ENCODE data around the gene WWC2. TPM values are rescaled to one million over a fixed set of nuclear protein-coding genes. Genes with fewer than 3 reads are reported as not detected.

WWC2 gene
- total RNA-seq, 4 donors from 2014 or later: 6.6 to 79.7 (median 9.4) TPM

DNA sequence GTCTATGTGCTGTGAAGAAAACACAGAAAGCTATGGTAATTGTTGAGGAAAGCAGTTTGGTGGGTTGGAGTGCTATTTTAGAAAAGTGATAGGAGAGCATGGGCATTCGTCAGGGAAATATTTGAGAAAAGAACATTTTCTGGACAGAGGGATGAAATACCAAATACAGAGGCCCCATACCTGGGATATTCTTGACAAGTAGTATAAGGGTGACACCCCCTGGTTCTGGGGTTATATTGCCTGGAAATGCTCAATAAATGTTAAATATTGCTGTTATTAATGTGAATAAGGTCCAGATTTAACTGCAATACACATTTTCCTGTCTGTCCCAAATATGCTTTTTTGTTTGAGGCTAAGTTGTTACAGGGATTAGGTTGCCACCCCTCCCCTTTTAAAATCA is 42.9 kb downstream of the WWC2 start:
- no peaks in the 10 kb centered on the region for H3K27me3 ChIP-seq
- TF ChIP-seq POLR2AphosphoS5 (IDR thresholded peaks at IDR 0.05) (no peak), CTCF (IDR thresholded peaks at IDR 0.05) (no peak), POLR2A (IDR thresholded peaks at IDR 0.05) (no peak), EP300 (IDR thresholded peaks at IDR 0.05; ENCODE audit: low read depth) (no peak)
- H3K27ac ChIP-seq: no peak overlapping the region
- H3K4me1 ChIP-seq: peaks cover 0 to 21% (median 5%) of the 10 kb centered on the region in 4 donors
- no peaks in the 10 kb centered on the region for H3K36me3 ChIP-seq
- intact Hi-C loops (cut with DNase I; ENCODE audit: low total_unique reads): no loop called here
- in situ Hi-C loops (cut with MboI; ENCODE audit: low pct_ligation_motif_present in 1 of 4, low pct_unique_long_range_greater_than_20kb in 1 of 4, low sequenced_read_pairs in 3 of 4): no loop called here
- DNase-seq: no peak
- H3K4me3 ChIP-seq: no peak overlapping the region
- 91 to 92% methylated on average over 1 of the region's 1 CpG for WGBS, 2 donors (ENCODE audit: low coverage in 1 of 2)
- H3K9me3 ChIP-seq: no peaks in the 10 kb centered on the region

GRCh38 chr4:183142571-183143550 is 43.8 kb downstream of the WWC2 start:
- H3K27ac ChIP-seq: no peak overlapping the region
- no peak overlapping the region for H3K4me3 ChIP-seq
- no peaks in the 10 kb centered on the region for H3K27me3 ChIP-seq
- WGBS, 2 donors (ENCODE audit: low coverage in 1 of 2): 40 to 56% methylated on average over 5 to 6 of the region's 6 CpGs
- H3K4me1 ChIP-seq: peaks cover 0 to 23% (median 5%) of the 10 kb centered on the region in 4 donors
- H3K36me3 ChIP-seq: no peaks in the 10 kb centered on the region
- TF ChIP-seq CTCF (IDR thresholded peaks at IDR 0.05): no peak
- TF ChIP-seq POLR2AphosphoS5 (IDR thresholded peaks at IDR 0.05): no peak
- TF ChIP-seq EP300 (IDR thresholded peaks at IDR 0.05; ENCODE audit: low read depth): no peak
- TF ChIP-seq POLR2A (IDR thresholded peaks at IDR 0.05): no peak
- DNase-seq: peak; percentile 17
- in situ Hi-C loops (cut with MboI; ENCODE audit: low pct_ligation_motif_present in 1 of 4, low pct_unique_long_range_greater_than_20kb in 1 of 4, low sequenced_read_pairs in 3 of 4): no loop called here
- intact Hi-C loops (cut with DNase I; ENCODE audit: low total_unique reads): no loop called here
- no peaks in the 10 kb centered on the region for H3K9me3 ChIP-seq

GRCh38 chr4:183144787-183145186 is 45.7 kb downstream of the WWC2 start:
- 84 to 85% methylated on average over 6 of the region's 6 CpGs for WGBS, 2 donors (ENCODE audit: low coverage in 1 of 2)
- intact Hi-C loops (cut with DNase I; ENCODE audit: low total_unique reads) (no loop called here), in situ Hi-C loops (cut with MboI; ENCODE audit: low pct_ligation_motif_present in 1 of 4, low pct_unique_long_range_greater_than_20kb in 1 of 4, low sequenced_read_pairs in 3 of 4) (no loop called here)
- Histone ChIP-seq H3K27me3 (no peaks in the 10 kb centered on the region), H3K27ac (no peak overlapping the region), H3K4me3 (no peak overlapping the region), H3K4me1 (peaks cover 0 to 23% (median 5%) of the 10 kb centered on the region in 4 donors), H3K36me3 (no peaks in the 10 kb centered on the region), H3K9me3 (no peaks in the 10 kb centered on the region)
- no peak for DNase-seq
- no peak for TF ChIP-seq CTCF (IDR thresholded peaks at IDR 0.05)
- no peak for TF ChIP-seq POLR2A (IDR thresholded peaks at IDR 0.05)
- no peak for TF ChIP-seq POLR2AphosphoS5 (IDR thresholded peaks at IDR 0.05)
- no peak for TF ChIP-seq EP300 (IDR thresholded peaks at IDR 0.05; ENCODE audit: low read depth)

DNA sequence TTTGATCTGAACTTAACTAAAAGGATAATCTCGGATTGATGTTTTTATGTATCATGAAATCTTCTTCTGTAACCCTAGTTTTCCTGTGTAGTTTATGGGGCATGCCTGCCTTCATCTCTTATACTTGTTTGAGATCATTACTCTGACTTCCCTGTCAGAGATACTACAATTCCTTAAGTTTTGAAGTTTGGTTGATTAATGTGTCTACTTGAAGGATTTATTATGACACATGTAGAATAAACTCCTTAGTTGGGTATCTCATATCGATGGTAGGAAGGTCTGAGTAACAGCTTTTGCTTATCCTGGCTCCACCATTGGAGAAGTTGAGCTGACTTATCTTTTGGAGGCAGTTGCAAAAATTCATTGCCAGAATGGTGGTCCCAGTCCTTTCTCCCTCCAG is 46.7 kb downstream of the WWC2 start:
- in situ Hi-C loops (cut with MboI; ENCODE audit: low pct_ligation_motif_present in 1 of 4, low pct_unique_long_range_greater_than_20kb in 1 of 4, low sequenced_read_pairs in 3 of 4) (no loop called here), intact Hi-C loops (cut with DNase I; ENCODE audit: low total_unique reads) (no loop called here)
- Histone ChIP-seq H3K4me3 (no peak overlapping the region), H3K36me3 (no peaks in the 10 kb centered on the region), H3K4me1 (peaks cover 0 to 23% (median 5%) of the 10 kb centered on the region in 4 donors), H3K27me3 (no peaks in the 10 kb centered on the region), H3K9me3 (no peaks in the 10 kb centered on the region), H3K27ac (no peak overlapping the region)
- TF ChIP-seq POLR2A (IDR thresholded peaks at IDR 0.05): no peak
- no peak for TF ChIP-seq CTCF (IDR thresholded peaks at IDR 0.05)
- TF ChIP-seq EP300 (IDR thresholded peaks at IDR 0.05; ENCODE audit: low read depth): no peak
- no peak for TF ChIP-seq POLR2AphosphoS5 (IDR thresholded peaks at IDR 0.05)
- DNase-seq: no peak
- WGBS, 2 donors (ENCODE audit: low coverage in 1 of 2): 72 to 75% methylated on average over 2 of the region's 2 CpGs
